Measurements from ENCODE around the gene KAT6B.
A peak's percentile ranks its signal among the peaks of the same experiment; 100 is the strongest.

Gene KAT6B

GRCh38 chr10:74922921-74923320 lies 96.5 kb downstream of the KAT6B start:
- DNase-seq (ENCODE audit: low spot score): no peak

- DNase-seq (ENCODE audit: low spot score): no peak
These were observed 97.2 kb downstream of the KAT6B start for GRCh38 chr10:74923556-74923955.

- peak; percentile 83 for DNase-seq (ENCODE audit: low spot score)
These were observed 98.0 kb downstream of the KAT6B start for GRCh38 chr10:74924251-74924963.

GRCh38 chr10:74925291-74925690 lies 98.9 kb downstream of the KAT6B start:
- DNase-seq (ENCODE audit: low spot score): no peak

- no peak for DNase-seq (ENCODE audit: low spot score)
These were observed 99.3 kb downstream of the KAT6B start for GRCh38 chr10:74925708-74926107.

- no peak for DNase-seq (ENCODE audit: low spot score)
These were observed 100.6 kb downstream of the KAT6B start for GRCh38 chr10:74926791-74927585.

GRCh38 chr10:74927701-74928100 lies 101.3 kb downstream of the KAT6B start:
- DNase-seq (ENCODE audit: low spot score): peak; percentile 19

GRCh38 chr10:74928742-74929191 lies 102.4 kb downstream of the KAT6B start:
- peak; percentile 34 for DNase-seq (ENCODE audit: low spot score)

- DNase-seq (ENCODE audit: low spot score): peak; percentile 9
These were observed 102.8 kb downstream of the KAT6B start for GRCh38 chr10:74929197-74929596.

- no peak for DNase-seq (ENCODE audit: low spot score)
These were observed 104.6 kb downstream of the KAT6B start for GRCh38 chr10:74930965-74931364.

GRCh38 chr10:74932648-74933047 lies 106.2 kb downstream of the KAT6B start:
- DNase-seq (ENCODE audit: low spot score): no peak

GRCh38 chr10:74934100-74934812 lies 107.9 kb downstream of the KAT6B start:
- no peak for DNase-seq (ENCODE audit: low spot score)

- DNase-seq (ENCODE audit: low spot score): peak; percentile 46
These were observed 110.3 kb downstream of the KAT6B start for GRCh38 chr10:74936577-74937265.

- no peak for DNase-seq (ENCODE audit: low spot score)
These were observed 111.0 kb downstream of the KAT6B start for GRCh38 chr10:74937266-74937856.

GRCh38 chr10:74944205-74944604 lies 117.8 kb downstream of the KAT6B start:
- DNase-seq (ENCODE audit: low spot score): no peak

- DNase-seq (ENCODE audit: low spot score): no peak
These were observed 121.5 kb downstream of the KAT6B start for GRCh38 chr10:74947781-74948401.

- peak; percentile 13 for DNase-seq (ENCODE audit: low spot score)
These were observed 122.8 kb downstream of the KAT6B start for GRCh38 chr10:74949034-74949832.

- DNase-seq (ENCODE audit: low spot score): peak; percentile 42
These were observed 123.7 kb downstream of the KAT6B start for GRCh38 chr10:74949843-74950765.

GRCh38 chr10:74953214-74953613 lies 126.8 kb downstream of the KAT6B start:
- DNase-seq (ENCODE audit: low spot score): no peak

Measured in GM03348 (cell line).